Activated CD8-positive, alpha-beta memory T cell treated with anti-CD3 and anti-CD28 coated beads for 24 hours (primary cell): ENCODE results near the gene TMEM123.

Experiments
- DNase-seq: peaks from one replicate; pipeline ENCODE4 v3.0.0-alpha.2; 2020

TMEM123 gene

GRCh38 chr11:102470251-102470650 lies 17.7 kb upstream of the TMEM123 start:
- no peak for DNase-seq

DNA sequence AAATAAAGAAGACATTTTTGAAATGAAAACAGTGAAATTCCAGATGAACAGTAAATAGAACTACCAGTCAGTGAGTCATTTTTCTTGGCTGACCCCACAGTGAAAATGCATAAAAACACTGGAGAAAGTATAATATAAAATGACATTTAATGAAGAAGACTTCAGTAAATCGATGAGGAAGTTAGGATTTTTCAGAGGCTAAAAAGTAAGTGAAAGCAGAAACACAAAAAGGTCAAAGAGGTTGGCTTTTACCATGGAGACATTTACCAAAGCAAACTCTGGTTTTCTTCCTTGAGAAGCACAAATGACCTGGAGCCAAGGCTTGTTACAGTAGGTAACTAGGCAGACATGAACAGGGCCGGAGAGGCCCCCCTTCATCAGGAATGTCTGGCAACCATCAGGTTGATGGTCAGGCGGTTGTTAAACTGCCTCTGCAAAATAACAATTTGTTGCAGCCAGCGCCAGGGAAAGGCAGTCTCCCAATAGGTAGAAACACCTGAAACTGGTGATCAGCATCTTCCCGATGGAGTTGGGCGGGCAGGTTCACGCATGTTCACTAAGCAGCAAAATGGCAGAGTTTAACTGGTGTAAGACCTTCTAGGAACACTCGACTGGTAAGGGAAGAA lies 16.7 kb upstream of the TMEM123 start:
- no peak for DNase-seq

DNA sequence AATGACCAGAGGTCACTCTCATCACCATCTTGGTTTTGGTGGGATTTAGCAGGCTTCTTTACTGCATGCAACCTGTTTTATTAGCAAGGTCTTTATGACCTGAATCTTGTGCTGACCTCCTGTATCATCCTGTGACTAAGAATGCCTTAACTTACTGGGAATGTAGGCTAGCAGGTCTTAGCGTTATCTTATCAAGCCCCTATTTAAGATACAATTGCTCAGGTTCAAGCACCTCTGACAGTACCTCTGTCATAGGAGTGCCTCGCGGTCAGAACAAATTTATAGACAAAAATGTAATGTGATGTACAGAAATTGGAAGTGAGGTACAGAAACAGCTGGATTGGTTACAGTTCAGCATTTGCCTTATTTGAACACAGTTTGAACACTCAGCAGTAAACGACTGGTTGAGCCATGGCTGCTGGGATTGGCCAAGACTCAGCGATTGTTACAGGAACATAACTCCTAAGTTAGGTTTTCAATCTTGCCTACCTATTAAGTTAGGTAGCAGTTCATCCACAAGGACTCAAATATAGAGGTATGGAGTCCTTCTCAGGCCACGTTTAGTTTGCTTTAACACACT lies 16.1 kb upstream of the TMEM123 start:
- DNase-seq = no peak

DNA sequence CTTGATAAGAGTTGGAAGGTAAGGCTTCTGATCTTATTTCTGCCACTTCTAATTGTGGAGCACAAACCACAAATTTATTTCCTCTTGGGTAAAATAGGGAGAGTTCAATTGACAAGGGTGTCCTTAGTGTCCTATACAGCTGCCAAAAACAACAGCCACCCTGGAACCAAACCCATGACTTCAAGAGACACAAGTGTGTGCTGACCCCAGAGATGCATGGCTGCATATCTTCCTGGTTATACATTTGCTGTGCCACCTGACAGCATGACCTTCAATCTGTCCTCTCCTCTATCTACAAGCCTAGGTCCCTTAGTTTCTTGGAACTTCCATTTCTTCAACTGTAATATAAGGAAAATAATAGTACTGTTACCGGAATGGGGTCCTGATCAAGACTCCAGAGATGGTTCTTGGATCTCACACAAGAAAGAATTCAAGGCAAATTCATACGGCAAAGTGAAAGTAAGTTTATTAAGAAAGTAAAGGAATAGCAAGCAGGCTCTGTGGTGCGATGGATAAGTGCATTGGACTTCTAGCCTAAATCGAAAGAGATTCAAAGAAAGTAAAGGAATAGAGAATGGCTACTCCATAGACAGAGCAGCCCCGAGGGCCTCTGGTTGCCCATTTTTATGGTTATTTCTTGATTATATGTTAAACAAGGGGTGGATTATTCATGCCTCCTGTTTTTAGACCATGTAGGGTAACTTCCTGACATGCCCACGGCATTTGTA lies 15.5 kb upstream of the TMEM123 start:
- DNase-seq = no peak

- DNase-seq = no peak
Observed at GRCh38 chr11:102467080-102467708, 14.6 kb upstream of the TMEM123 start.

GRCh38 chr11:102465696-102466095 lies 13.1 kb upstream of the TMEM123 start:
- no peak for DNase-seq

DNA sequence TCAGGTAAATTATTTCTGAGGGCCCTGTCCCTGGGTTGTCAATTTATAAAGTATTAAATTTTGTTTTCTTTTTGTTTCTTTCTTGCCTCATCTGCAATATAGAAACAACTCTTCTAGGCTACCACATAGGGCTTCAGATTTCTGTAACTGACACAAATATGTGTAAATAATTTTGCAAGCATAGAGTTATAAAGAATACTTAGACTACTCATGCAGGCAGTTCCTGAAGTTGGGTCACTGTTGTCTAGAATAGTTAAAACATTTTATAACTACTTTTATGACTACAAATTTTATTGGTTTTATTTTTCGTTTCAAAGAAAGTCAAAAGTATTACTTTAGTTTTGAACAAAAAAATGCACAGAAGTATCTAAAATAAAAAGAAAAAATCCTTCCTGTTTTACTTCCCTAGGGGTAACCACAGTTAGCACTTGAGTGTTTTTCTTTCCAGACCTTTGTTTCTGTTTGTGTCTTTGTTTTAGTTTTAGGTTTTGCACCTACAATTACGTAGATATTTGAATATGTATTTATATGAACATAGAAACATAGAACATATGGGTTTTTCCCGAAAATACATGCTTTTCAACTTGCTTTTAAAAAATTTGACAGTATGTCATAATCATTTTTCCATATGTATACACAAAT lies 12.4 kb upstream of the TMEM123 start:
- no peak for DNase-seq

DNA sequence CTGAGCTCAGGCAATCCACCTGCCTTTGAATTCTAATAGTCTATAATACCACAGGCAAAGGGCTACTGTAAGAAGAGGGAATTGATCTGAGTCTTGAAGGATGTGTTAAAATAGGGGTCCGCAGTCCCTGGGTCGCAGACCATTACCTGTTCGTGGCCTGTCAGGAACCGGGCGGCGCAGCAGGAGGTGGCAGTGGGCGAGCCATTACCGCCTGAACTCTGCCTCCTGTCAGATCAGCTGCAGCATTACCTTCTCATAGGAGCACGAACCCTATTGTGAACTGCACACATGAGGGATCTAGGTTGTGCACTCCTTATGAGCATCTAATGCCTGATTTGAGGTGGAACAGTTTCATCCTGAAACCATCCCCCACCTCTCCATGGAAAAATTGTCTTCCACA lies 11.5 kb upstream of the TMEM123 start:
- no peak for DNase-seq

DNA sequence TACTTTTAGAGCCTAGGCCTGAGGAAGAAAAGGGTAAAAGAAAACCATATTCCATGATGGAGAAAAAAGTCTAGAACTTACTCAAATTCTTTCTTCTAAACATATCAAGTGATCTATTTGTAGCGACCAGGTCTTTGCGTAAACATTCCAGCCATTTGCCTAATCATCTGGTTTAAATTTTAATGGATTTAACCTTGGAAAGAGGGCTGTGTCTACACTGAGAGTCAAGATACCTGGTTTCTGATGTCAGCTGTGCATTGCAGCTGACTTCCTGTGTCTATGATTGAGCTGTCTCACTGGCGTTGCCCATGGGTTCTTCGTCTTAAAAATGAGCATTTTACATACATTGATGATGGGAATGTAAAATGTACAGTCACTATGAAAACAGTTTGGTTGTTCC lies 10.0 kb upstream of the TMEM123 start:
- DNase-seq = no peak

- no peak for DNase-seq
Observed at GRCh38 chr11:102459393-102459792, 6.8 kb upstream of the TMEM123 start.

DNA sequence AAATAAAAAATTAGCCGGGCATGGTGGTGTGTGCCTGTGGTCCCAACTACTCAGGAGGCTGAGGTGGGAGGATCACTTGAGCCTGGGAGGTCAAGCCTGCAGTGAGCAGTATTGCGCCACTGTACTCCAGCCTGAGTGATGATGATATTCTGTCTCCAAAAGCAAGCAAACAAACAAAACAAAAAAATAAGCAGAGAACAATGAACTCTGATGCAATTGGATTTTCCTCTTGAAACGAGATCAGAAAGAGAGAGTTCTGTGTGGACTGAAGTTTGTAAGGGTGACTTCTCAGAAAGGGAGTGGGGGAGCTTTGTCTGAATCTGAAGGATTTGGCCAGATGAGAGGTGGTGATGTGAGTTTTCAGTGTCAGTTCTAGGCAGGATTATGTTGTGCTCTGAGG lies 6.0 kb upstream of the TMEM123 start:
- DNase-seq = no peak

DNA sequence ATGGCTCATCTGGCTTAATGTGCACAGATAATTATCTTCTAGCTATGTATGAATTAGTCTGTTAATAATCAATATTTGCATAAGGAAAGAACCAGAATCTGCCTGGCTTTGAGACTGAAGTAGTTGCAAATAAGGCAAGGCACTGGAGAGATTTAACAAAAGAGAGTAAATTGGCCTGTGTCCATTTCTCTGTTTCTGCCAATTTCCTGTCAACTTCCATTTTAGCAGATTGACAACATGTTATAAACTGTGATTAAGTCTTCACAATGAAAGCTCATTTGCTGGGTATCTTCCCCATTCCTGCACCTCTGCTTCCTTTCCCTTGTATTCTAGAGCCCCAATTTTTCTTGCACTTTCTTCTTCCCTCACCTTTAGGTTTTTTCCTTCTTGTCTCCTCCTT lies 5.3 kb upstream of the TMEM123 start:
- no peak for DNase-seq

DNA sequence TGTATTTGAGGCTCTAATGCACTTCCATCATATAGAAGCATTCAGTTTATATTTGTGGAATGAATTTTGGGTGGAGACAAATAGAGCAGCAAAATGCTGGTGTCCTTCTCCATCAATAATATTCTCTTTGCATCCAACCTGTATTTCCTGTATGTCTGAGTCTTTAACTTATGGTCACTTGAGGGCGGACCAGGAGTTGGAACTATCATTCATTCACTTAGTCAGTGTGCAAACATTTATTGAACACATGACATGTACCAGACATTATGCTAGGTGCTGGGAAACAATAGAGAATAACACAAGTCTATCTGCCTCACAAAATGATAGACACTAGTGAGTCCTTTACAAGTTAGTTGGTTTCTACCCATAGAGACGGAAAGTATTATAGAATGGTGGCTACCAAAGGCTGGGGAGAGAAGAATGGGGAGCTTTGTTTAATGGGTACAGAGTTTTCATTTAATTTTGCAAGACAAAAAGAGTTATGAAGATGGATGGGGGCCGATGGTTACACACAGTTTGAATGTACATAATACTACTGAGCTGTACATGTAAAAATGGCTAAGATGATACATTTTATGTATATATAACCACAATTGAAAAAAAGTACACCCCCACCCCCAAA lies 4.6 kb upstream of the TMEM123 start:
- no peak for DNase-seq

DNA sequence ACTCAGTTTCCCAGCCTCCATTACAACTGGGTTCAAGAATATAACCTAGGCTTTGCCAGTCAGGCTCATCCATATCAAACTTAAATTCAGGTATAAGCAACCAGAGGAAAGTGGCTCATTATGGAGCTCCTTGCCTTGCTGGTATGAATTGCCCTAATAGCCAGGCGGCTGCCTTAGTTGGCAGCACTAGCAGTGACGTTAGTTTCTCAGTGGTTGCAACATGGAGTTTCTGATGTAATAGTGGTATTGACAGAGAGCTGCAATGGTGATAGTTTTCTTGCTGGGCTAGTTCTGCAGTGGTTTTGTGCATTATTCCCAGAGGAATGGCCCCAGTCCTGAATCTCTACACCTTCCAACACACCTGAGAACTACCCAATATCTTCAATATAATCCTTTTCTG lies 3.8 kb upstream of the TMEM123 start:
- DNase-seq = no peak

DNA sequence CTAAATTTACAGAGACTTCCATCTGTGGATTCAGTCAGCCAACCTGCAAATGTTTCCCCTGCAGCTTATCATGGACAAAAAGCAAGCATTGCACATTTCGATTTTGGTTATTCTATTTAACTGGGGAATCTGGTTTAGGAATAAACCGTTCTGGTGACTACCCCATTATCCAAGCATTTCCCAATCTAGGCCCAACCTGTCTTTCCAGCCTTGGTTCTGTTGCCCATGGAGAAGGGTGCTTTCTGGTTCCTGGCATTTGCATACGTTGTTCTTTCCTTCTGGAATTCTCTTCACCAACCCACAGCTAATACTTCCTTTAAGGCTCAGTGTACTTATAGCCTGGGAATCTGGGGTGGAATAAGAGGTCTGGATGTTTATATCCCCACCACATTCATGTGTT lies 1.4 kb upstream of the TMEM123 start:
- no peak for DNase-seq

DNA sequence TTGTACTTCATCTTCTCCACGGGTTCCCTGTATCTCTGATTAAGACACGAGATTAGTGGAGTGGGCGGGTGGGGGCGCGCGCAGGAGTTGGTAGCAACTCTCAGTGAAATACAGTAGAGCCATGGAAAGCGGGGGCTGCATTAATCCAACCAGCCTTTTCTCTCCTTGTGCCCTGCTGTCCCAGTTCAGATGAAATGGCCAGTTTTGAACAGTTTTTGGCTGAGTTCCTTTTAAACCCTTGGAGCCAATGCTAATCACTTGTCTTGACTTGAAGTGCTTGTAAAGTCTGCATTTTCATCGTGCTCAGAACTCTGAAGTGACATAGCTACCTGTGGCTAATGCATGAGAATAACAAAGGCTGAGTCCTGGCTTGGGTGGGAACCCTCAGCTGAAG lies 734 bp upstream of the TMEM123 start:
- no peak for DNase-seq

- peak; percentile 84 for DNase-seq
Observed at GRCh38 chr11:102451681-102452460, 694 bp downstream of the TMEM123 start.

DNA sequence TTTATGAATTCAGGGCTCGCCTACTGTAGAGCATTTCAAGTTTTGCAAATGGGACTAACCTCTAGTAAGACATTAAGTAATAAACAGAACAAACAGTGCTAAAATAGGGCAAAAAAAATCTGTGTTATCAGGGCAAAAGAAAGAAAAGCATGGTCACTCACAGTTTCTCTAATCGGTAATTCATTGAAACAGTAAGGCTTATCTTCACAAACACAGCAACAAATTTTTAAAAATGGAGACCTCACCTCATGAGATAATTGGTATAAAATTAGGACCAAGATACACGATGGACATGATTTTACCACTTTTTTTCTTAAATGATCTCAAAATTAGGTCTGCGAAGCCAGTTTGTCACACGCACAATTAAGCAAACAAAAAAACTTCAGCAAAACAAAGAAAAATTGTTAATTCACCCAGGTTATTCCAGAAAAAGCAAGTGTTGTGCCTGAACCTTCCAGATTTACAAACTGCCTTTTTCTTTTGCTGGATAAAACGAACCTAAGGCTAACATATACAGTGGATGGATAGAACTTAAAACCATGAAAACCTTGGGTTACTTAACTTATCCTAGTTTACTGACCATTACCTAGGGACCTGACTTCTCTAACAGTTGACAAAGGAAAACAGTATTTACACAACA lies 1.4 kb downstream of the TMEM123 start:
- no peak for DNase-seq

- DNase-seq = no peak
Observed at GRCh38 chr11:102449651-102450570, 2.7 kb downstream of the TMEM123 start.

- no peak for DNase-seq
Observed at GRCh38 chr11:102448869-102449224, 3.7 kb downstream of the TMEM123 start.
